Prostate gland (tissue), 2 donors: ENCODE results near the gene NUAK1. TPM values are rescaled to one million over a fixed set of nuclear protein-coding genes. Genes with fewer than 3 reads are reported as not detected.
"Not testable (repeated sequence)": the region's sequence is repeated elsewhere in the genome, so short reads cannot be mapped to it uniquely, and the experiment has no call there.

Experiments used
- DNase-seq: peaks from one replicate; pipeline ENCODE4 v3.0.0-alpha.2; 2019; ENCODE audit warnings: low spot score
- H3K27ac ChIP-seq, 2 donors: fragments of 200-600 bp; sonication (generic); 2 replicates each; pipeline ENCODE4 v1.5.1; 2017 to 2019
- H3K27me3 ChIP-seq: fragments of 200-600 bp; sonication (generic); replicated peaks from 2 replicates; pipeline ENCODE4 v1.5.1; 2019; ENCODE audit not compliant: insufficient read depth
- H3K36me3 ChIP-seq, 2 donors: fragments of 200-600 bp; sonication (generic); 1 replicate in 1 of 2; 2 replicates in 1 of 2; pipeline versions ENCODE4 v1.5.1 to v1.8.1; 2017 to 2019
- H3K4me1 ChIP-seq: fragments of 200-600 bp; sonication (generic); replicated peaks from 2 replicates; pipeline ENCODE4 v1.5.1; 2019
- H3K4me3 ChIP-seq, 2 donors: fragments of 200-600 bp; sonication (generic); 2 replicates each; pipeline ENCODE4 v1.5.1; 2017 to 2019
- H3K9me3 ChIP-seq: fragments of 200-600 bp; sonication (generic); 2 replicates; pipeline ENCODE4 v1.5.1; 2017
- CTCF ChIP-seq, 4 experiments: fragments of 200-600 bp in 2 of 4; fragments of 450-650 bp in 2 of 4; sonication (generic) in 2 of 4; IDR thresholded peaks; 1 replicate in 3 of 4; 2 replicates in 1 of 4; pipeline ENCODE4 v1.5.1; 2016 to 2019; ENCODE audit warnings: antibody characterized with exemption in 4 of 4, mild to moderate bottlenecking in 2 of 4, moderate library complexity in 2 of 4
- POLR2A ChIP-seq: fragments of 450-650 bp; IDR thresholded peaks from one replicate; pipeline ENCODE4 v1.6.1; 2016; ENCODE audit warnings: antibody characterized with exemption, mild to moderate bottlenecking
- POLR2AphosphoS5 ChIP-seq: sonication (generic); formaldehyde crosslinking; IDR thresholded peaks from one replicate; pipeline ENCODE4 v1.6.1; 2017; ENCODE audit warnings: antibody characterized with exemption
- WGBS: methylation state at CpG from one replicate; pipeline ENCODE4 v1.1.5; 2018; 5-methylcytosine and 5-hydroxymethylcytosine counted together
- intact Hi-C: fragments of 100-400 bp; cut with DNase I; formaldehyde crosslinking; loops from one replicate; pipeline ENCODE4 v1.14.2; 2022
- total RNA-seq, 2 donors: library from RNA; depleted of rRNA; stranded (reverse); fragments of >200 nt; gene quantifications; one replicate each; pipeline ENCODE4 v1.1.0, GENCODE V29; 2016

The NUAK1 gene
- total RNA-seq, 2 donors from 2014 or later, result 9.6 to 16.0 TPM

- 93% methylated on average over 2 of the region's 2 CpGs for WGBS
- no peaks in the 10 kb centered on the region for H3K4me1 ChIP-seq
- intact Hi-C loops, result no loop called here
- no peak overlapping the region for H3K27ac ChIP-seq
- H3K9me3 ChIP-seq, result no peaks in the 10 kb centered on the region
- TF ChIP-seq CTCF (IDR thresholded peaks at IDR 0.05) (no peak), POLR2AphosphoS5 (no peak), POLR2A (no peak)
- DNase-seq, result no peak
- no peaks in the 10 kb centered on the region for H3K27me3 ChIP-seq
- H3K36me3 ChIP-seq, result no peaks in the 10 kb centered on the region
- H3K4me3 ChIP-seq, result no peak overlapping the region
Observed at GRCh38 chr12:106019144-106019543, 119.6 kb downstream of the NUAK1 start.

GRCh38 chr12:106018286-106018685 is 120.5 kb downstream of the NUAK1 start:
- H3K4me3 ChIP-seq, result no peak overlapping the region
- H3K9me3 ChIP-seq, result no peaks in the 10 kb centered on the region
- H3K27ac ChIP-seq, result no peak overlapping the region
- no peak for TF ChIP-seq POLR2A
- TF ChIP-seq POLR2AphosphoS5, result no peak
- TF ChIP-seq CTCF (IDR thresholded peaks at IDR 0.05), result no peak
- H3K4me1 ChIP-seq, result no peaks in the 10 kb centered on the region
- no peaks in the 10 kb centered on the region for H3K36me3 ChIP-seq
- intact Hi-C loops, result no loop called here
- no peaks in the 10 kb centered on the region for H3K27me3 ChIP-seq
- WGBS, result 98% methylated on average over 1 of the region's 1 CpG
- DNase-seq, result no peak

- H3K36me3 ChIP-seq, H3K4me1 ChIP-seq, H3K27me3 ChIP-seq, H3K27ac ChIP-seq, intact Hi-C loops, DNase-seq, H3K4me3 ChIP-seq, H3K9me3 ChIP-seq: not testable (repeated sequence)
- WGBS, result 92% methylated on average over 7 of the region's 7 CpGs
Observed at GRCh38 chr12:106016601-106017278, 122.0 kb downstream of the NUAK1 start.

- Histone ChIP-seq H3K4me1 (no peaks in the 10 kb centered on the region), H3K4me3 (no peak overlapping the region), H3K36me3 (no peaks in the 10 kb centered on the region), H3K27ac (no peak overlapping the region), H3K27me3 (no peaks in the 10 kb centered on the region), H3K9me3 (no peaks in the 10 kb centered on the region)
- intact Hi-C loops, result no loop called here
- 94% methylated on average over 12 of the region's 12 CpGs for WGBS
- no peak for DNase-seq
- TF ChIP-seq POLR2A (no peak), POLR2AphosphoS5 (no peak), CTCF (IDR thresholded peaks at IDR 0.05) (no peak)
Observed at GRCh38 chr12:106015646-106016045, 123.1 kb downstream of the NUAK1 start.

- H3K36me3 ChIP-seq, result no peaks in the 10 kb centered on the region
- H3K27ac ChIP-seq, result no peak overlapping the region
- H3K27me3 ChIP-seq, result no peaks in the 10 kb centered on the region
- 100% methylated on average over 4 of the region's 4 CpGs for WGBS
- no peak overlapping the region for H3K4me3 ChIP-seq
- intact Hi-C loops, result no loop called here
- TF ChIP-seq POLR2AphosphoS5 (no peak), POLR2A (no peak), CTCF (IDR thresholded peaks at IDR 0.05) (no peak)
- H3K9me3 ChIP-seq, result no peaks in the 10 kb centered on the region
- no peaks in the 10 kb centered on the region for H3K4me1 ChIP-seq
- DNase-seq, result no peak
Observed at GRCh38 chr12:106013941-106014340, 124.8 kb downstream of the NUAK1 start.

Other genes with a start within 250 kb of the NUAK1 start
- 10 to 100 TPM; 56.1 to 91.7 TPM for gene CKAP4, start 109.1 kb upstream of the NUAK1 start, total RNA-seq
- gene TCP11L2, start 163.8 kb upstream of the NUAK1 start, total RNA-seq, result 10 to 100 TPM; 20.0 to 30.6 TPM
- 1 to 10 TPM; 8.6 to 9.5 TPM for gene POLR3B, start 218.8 kb upstream of the NUAK1 start, total RNA-seq